ENCODE data around the gene HSD17B14. TPM values are rescaled to one million over a fixed set of nuclear protein-coding genes. Genes with fewer than 3 reads are reported as not detected.

The HSD17B14 gene
- total and polyA plus RNA-seq, 2 of the 13 experiments (the other 11 are each of a cell fraction or from before 2014, with no cell fraction given), result 0.58 to 1.2 TPM

DNA sequence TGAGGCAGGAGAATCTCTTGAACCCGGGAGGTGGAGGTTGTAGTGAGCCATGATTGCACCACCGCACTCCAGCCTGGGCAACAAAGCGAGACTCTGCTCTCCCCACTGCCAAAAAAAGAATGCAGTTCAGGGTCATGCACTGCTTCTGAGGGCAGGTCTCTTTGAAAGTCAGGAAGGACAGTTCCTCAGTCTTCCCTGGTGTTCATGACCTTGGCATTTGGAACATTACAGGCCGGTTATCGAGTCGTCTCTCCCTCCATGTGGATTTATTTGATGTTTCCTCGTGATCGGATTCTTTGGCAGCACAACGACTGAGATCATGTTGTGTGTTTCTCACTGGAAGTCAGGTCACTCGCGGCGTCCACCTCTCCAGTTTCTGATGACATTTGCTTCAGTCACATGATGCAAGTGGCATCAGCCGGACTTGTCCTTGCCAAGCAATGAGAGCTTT lies 63.8 kb downstream of the HSD17B14 start (continued):
- TF ChIP-seq, protein P1, sequence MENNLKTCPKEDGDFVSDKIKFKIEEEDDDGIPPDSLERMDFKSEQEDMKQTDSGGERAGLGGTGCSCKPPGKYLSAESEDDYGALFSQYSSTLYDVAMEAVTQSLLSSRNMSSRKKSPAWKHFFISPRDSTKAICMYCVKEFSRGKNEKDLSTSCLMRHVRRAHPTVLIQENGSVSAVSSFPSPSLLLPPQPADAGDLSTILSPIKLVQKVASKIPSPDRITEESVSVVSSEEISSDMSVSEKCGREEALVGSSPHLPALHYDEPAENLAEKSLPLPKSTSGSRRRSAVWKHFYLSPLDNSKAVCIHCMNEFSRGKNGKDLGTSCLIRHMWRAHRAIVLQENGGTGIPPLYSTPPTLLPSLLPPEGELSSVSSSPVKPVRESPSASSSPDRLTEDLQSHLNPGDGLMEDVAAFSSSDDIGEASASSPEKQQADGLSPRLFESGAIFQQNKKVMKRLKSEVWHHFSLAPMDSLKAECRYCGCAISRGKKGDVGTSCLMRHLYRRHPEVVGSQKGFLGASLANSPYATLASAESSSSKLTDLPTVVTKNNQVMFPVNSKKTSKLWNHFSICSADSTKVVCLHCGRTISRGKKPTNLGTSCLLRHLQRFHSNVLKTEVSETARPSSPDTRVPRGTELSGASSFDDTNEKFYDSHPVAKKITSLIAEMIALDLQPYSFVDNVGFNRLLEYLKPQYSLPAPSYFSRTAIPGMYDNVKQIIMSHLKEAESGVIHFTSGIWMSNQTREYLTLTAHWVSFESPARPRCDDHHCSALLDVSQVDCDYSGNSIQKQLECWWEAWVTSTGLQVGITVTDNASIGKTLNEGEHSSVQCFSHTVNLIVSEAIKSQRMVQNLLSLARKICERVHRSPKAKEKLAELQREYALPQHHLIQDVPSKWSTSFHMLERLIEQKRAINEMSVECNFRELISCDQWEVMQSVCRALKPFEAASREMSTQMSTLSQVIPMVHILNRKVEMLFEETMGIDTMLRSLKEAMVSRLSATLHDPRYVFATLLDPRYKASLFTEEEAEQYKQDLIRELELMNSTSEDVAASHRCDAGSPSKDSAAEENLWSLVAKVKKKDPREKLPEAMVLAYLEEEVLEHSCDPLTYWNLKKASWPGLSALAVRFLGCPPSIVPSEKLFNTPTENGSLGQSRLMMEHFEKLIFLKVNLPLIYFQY (CRISPR knock-in tag; IDR thresholded peaks at IDR 0.05; ENCODE audit: borderline replicate concordance), result no peak
- no peak for TF ChIP-seq ZBTB7B (CRISPR knock-in tag; IDR thresholded peaks at IDR 0.05)
- 0 out of 2 replicates have a peak, but pooled peaks have one; percentile 7 for TF ChIP-seq RFX3 (CRISPR knock-in tag; IDR thresholded peaks at IDR 0.05)
- no peak for TF ChIP-seq CBX1 (IDR thresholded peaks at IDR 0.05; ENCODE audit: low read depth)
- TF ChIP-seq IKZF4 (CRISPR knock-in tag; IDR thresholded peaks at IDR 0.05; ENCODE audit: borderline replicate concordance, low read depth, not compliant biosample characterization), result no peak
- peak; percentile 45; the same call in 1 of the 2 replicates for TF ChIP-seq HMG20B (CRISPR knock-in tag; conservative IDR thresholded peaks at IDR 0.05)
- TF ChIP-seq, protein P2, sequence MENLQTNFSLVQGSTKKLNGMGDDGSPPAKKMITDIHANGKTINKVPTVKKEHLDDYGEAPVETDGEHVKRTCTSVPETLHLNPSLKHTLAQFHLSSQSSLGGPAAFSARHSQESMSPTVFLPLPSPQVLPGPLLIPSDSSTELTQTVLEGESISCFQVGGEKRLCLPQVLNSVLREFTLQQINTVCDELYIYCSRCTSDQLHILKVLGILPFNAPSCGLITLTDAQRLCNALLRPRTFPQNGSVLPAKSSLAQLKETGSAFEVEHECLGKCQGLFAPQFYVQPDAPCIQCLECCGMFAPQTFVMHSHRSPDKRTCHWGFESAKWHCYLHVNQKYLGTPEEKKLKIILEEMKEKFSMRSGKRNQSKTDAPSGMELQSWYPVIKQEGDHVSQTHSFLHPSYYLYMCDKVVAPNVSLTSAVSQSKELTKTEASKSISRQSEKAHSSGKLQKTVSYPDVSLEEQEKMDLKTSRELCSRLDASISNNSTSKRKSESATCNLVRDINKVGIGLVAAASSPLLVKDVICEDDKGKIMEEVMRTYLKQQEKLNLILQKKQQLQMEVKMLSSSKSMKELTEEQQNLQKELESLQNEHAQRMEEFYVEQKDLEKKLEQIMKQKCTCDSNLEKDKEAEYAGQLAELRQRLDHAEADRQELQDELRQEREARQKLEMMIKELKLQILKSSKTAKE (CRISPR knock-in tag; IDR thresholded peaks at IDR 0.05; ENCODE audit: borderline replicate concordance), result peak; percentile 94
- TF ChIP-seq, protein P3, sequence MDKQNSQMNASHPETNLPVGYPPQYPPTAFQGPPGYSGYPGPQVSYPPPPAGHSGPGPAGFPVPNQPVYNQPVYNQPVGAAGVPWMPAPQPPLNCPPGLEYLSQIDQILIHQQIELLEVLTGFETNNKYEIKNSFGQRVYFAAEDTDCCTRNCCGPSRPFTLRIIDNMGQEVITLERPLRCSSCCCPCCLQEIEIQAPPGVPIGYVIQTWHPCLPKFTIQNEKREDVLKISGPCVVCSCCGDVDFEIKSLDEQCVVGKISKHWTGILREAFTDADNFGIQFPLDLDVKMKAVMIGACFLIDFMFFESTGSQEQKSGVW (CRISPR knock-in tag; IDR thresholded peaks at IDR 0.05; ENCODE audit: borderline replicate concordance), result no peak
- no peak for TF ChIP-seq FOSL1 (CRISPR knock-in tag; IDR thresholded peaks at IDR 0.05; ENCODE audit: borderline replicate concordance)
- TF ChIP-seq GATAD2A (CRISPR knock-in tag; IDR thresholded peaks at IDR 0.05), result peak; percentile 53; the same call in 1 of the 2 replicates
- no peak for TF ChIP-seq PCBP1 (IDR thresholded peaks at IDR 0.05; ENCODE audit: borderline replicate concordance, low read depth, low read length)
- TF ChIP-seq NCOA5 (CRISPR knock-in tag; IDR thresholded peaks at IDR 0.05), result no peak
- no peak for TF ChIP-seq ZNF101 (CRISPR knock-in tag; IDR thresholded peaks at IDR 0.05; ENCODE audit: borderline replicate concordance, low read depth)
- TF ChIP-seq RAD51 (IDR thresholded peaks at IDR 0.05; ENCODE audit: borderline replicate concordance), result peak; percentile 62; the same call in 1 of the 2 replicates
- TF ChIP-seq ZNF782 (CRISPR knock-in tag; IDR thresholded peaks at IDR 0.05; ENCODE audit: borderline replicate concordance), result 0 out of 2 replicates have a peak, but pooled peaks have one; percentile 24
- peak; percentile 82 for TF ChIP-seq MED1 (CRISPR knock-in tag; IDR thresholded peaks at IDR 0.05)
- peak; percentile 36; the same call in 1 of the 2 replicates for TF ChIP-seq SP4 (CRISPR knock-in tag; IDR thresholded peaks at IDR 0.05)
- TF ChIP-seq, protein P4, sequence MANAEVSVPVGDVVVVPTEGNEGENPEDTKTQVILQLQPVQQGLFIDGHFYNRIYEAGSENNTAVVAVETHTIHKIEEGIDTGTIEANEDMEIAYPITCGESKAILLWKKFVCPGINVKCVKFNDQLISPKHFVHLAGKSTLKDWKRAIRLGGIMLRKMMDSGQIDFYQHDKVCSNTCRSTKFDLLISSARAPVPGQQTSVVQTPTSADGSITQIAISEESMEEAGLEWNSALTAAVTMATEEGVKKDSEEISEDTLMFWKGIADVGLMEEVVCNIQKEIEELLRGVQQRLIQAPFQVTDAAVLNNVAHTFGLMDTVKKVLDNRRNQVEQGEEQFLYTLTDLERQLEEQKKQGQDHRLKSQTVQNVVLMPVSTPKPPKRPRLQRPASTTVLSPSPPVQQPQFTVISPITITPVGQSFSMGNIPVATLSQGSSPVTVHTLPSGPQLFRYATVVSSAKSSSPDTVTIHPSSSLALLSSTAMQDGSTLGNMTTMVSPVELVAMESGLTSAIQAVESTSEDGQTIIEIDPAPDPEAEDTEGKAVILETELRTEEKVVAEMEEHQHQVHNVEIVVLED (CRISPR knock-in tag; IDR thresholded peaks at IDR 0.05; ENCODE audit: borderline replicate concordance), result no peak
- TF ChIP-seq, protein P5, sequence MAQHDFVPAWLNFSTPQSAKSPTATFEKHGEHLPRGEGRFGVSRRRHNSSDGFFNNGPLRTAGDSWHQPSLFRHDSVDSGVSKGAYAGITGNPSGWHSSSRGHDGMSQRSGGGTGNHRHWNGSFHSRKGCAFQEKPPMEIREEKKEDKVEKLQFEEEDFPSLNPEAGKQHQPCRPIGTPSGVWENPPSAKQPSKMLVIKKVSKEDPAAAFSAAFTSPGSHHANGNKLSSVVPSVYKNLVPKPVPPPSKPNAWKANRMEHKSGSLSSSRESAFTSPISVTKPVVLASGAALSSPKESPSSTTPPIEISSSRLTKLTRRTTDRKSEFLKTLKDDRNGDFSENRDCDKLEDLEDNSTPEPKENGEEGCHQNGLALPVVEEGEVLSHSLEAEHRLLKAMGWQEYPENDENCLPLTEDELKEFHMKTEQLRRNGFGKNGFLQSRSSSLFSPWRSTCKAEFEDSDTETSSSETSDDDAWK (CRISPR knock-in tag; IDR thresholded peaks at IDR 0.05), result no peak
- TF ChIP-seq SAP130 (CRISPR knock-in tag; IDR thresholded peaks at IDR 0.05; ENCODE audit: low read depth), result peak; percentile 80
- no peak for TF ChIP-seq HOXA9 (CRISPR knock-in tag; IDR thresholded peaks at IDR 0.05; ENCODE audit: borderline replicate concordance)

Measured in HepG2 (cell line).